ENCODE data around the gene TCF4. TPM values are rescaled to one million over a fixed set of nuclear protein-coding genes. Genes with fewer than 3 reads are reported as not detected.

TCF4 gene
- total RNA-seq, 1 donor from 2014 or later: 175 TPM

DNA sequence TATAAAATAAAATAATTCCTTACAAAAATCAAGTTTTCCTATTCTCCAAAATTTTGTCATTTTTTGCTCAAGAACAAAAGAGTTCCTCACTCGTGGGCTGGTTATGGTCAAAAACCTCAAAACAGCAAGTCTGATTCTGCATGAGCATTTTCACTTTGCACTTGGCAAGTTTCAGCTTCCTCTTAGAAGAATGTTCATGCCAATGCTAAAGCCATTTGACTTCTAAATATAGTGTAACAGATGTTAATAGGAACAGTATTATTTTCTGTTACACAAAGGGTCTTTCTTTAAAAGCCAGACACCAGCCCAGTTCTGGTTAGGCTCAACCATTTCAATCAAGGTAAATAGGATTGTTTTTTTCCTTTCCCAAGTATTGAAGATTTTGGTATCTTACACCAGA, 367.5 kb downstream of the TCF4 start:
- Mint-ChIP-seq H3K27ac (ENCODE audit: unreplicated experiment) (no peak overlapping the region), H3K27me3 (ENCODE audit: unreplicated experiment) (peaks cover 2% of the 10 kb centered on the region), H3K4me3 (ENCODE audit: unreplicated experiment) (no peak overlapping the region), H3K9me3 (ENCODE audit: unreplicated experiment) (no peaks in the 10 kb centered on the region), H3K4me1 (ENCODE audit: unreplicated experiment) (peaks cover 5% of the 10 kb centered on the region), H3K36me3 (ENCODE audit: low read depth, unreplicated experiment) (peaks cover 4% of the 10 kb centered on the region)
- DNase-seq (ENCODE audit: low spot score): no peak
- TF ChIP-seq, protein P1, sequence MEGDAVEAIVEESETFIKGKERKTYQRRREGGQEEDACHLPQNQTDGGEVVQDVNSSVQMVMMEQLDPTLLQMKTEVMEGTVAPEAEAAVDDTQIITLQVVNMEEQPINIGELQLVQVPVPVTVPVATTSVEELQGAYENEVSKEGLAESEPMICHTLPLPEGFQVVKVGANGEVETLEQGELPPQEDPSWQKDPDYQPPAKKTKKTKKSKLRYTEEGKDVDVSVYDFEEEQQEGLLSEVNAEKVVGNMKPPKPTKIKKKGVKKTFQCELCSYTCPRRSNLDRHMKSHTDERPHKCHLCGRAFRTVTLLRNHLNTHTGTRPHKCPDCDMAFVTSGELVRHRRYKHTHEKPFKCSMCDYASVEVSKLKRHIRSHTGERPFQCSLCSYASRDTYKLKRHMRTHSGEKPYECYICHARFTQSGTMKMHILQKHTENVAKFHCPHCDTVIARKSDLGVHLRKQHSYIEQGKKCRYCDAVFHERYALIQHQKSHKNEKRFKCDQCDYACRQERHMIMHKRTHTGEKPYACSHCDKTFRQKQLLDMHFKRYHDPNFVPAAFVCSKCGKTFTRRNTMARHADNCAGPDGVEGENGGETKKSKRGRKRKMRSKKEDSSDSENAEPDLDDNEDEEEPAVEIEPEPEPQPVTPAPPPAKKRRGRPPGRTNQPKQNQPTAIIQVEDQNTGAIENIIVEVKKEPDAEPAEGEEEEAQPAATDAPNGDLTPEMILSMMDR (IDR thresholded peaks at IDR 0.05; ENCODE audit: unreplicated experiment): no peak

DNA sequence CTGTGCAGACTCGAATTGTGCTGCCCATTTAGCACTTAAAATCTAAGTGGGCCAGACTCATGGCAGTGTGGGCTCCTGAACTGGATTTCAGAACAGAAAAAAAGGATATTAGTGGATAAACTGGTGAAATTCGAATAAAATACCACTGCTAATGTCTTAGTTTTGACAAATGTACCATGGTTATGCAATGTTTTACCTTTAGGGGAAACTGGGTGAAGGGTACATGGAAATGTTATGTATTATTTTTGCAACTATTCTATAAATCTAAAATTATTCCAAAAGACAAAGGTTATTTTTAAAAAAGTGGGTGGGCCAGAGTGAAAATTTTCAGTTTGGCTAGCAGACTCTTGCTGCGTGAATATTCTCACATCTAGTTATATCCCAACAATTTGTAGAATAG, 368.2 kb downstream of the TCF4 start:
- no peak overlapping the region for H3K27ac Mint-ChIP-seq (ENCODE audit: unreplicated experiment)
- H3K36me3 Mint-ChIP-seq (ENCODE audit: low read depth, unreplicated experiment): peaks cover 4% of the 10 kb centered on the region
- H3K4me3 Mint-ChIP-seq (ENCODE audit: unreplicated experiment): no peak overlapping the region
- no peaks in the 10 kb centered on the region for H3K9me3 Mint-ChIP-seq (ENCODE audit: unreplicated experiment)
- DNase-seq (ENCODE audit: low spot score): no peak
- peaks cover 5% of the 10 kb centered on the region for H3K4me1 Mint-ChIP-seq (ENCODE audit: unreplicated experiment)
- TF ChIP-seq, protein P1 (IDR thresholded peaks at IDR 0.05; ENCODE audit: unreplicated experiment): no peak
- peaks cover 4% of the 10 kb centered on the region for H3K27me3 Mint-ChIP-seq (ENCODE audit: unreplicated experiment)

DNA sequence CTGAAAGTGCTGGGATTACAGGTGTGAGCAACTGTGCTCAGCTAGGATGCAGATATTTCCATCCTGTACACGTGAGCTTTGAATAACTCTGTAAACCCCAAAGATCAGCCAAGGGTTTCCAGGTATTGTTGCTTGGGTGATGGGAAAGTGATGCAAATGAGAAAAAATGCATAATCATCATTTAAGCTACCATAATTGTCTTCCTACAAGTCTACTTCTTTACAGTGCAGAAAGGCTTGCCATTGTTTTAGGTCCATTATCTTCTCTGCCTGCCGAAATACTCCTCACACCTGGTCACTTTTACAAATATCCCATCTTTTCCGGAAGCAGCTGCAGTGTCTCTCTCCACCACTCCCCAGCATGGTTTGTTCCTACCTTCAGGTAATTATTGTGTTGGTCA, 368.9 kb downstream of the TCF4 start:
- Mint-ChIP-seq H3K36me3 (ENCODE audit: low read depth, unreplicated experiment) (no peaks in the 10 kb centered on the region), H3K27me3 (ENCODE audit: unreplicated experiment) (peaks cover 4% of the 10 kb centered on the region), H3K4me1 (ENCODE audit: unreplicated experiment) (peaks cover 5% of the 10 kb centered on the region), H3K9me3 (ENCODE audit: unreplicated experiment) (no peaks in the 10 kb centered on the region), H3K4me3 (ENCODE audit: unreplicated experiment) (no peak overlapping the region), H3K27ac (ENCODE audit: unreplicated experiment) (peak overlapping the region; percentile 70)
- no peak for DNase-seq (ENCODE audit: low spot score)
- TF ChIP-seq, protein P1 (IDR thresholded peaks at IDR 0.05; ENCODE audit: unreplicated experiment): no peak

DNA sequence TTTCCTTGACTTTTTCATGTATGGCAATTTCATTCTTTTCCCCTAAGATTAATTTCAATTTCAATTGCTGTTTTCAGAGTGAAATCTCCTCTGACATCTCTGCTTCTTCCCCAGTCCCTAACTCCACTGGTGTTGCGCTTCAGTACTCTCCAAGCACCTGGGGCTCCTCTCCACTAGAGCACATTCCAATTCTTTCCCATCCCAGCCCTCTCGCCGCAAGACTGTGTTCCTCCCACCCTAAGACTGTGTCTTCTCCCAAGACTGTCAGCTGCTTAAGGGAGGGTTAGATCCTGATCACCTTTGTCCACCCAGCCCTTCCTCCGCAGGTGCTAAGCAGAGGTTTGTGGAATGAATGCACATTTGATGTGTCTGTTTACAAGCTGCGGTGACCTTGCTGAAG, 373.0 kb downstream of the TCF4 start:
- Mint-ChIP-seq H3K9me3 (ENCODE audit: unreplicated experiment) (no peaks in the 10 kb centered on the region), H3K4me3 (ENCODE audit: unreplicated experiment) (no peak overlapping the region), H3K4me1 (ENCODE audit: unreplicated experiment) (peaks cover 5% of the 10 kb centered on the region), H3K36me3 (ENCODE audit: low read depth, unreplicated experiment) (no peaks in the 10 kb centered on the region), H3K27me3 (ENCODE audit: unreplicated experiment) (peaks cover 4% of the 10 kb centered on the region), H3K27ac (ENCODE audit: unreplicated experiment) (no peak overlapping the region)
- TF ChIP-seq, protein P1 (IDR thresholded peaks at IDR 0.05; ENCODE audit: unreplicated experiment): no peak
- no peak for DNase-seq (ENCODE audit: low spot score)

DNA sequence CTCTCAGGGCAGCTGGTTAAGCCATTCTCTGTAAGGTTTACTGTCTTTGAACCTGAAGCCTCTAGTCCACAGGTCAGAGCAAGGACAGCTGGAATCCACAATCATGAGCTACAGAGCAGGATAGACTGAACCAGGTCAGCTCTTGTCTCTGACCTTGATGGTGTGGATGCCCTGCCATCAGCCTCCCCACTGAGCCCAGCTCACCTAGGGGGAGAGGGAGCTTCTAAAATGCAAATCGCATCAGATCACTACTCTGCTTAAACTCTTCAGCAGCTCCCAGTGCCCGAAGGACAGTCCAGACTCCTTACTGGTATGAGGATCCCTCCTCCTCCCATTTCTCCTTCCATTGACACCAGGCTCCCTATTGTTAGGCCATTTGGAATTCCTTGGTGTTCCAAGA, 373.5 kb downstream of the TCF4 start:
- Mint-ChIP-seq H3K27me3 (ENCODE audit: unreplicated experiment) (peaks cover 4% of the 10 kb centered on the region), H3K4me1 (ENCODE audit: unreplicated experiment) (peaks cover 5% of the 10 kb centered on the region), H3K36me3 (ENCODE audit: low read depth, unreplicated experiment) (no peaks in the 10 kb centered on the region), H3K9me3 (ENCODE audit: unreplicated experiment) (no peaks in the 10 kb centered on the region), H3K27ac (ENCODE audit: unreplicated experiment) (no peak overlapping the region), H3K4me3 (ENCODE audit: unreplicated experiment) (no peak overlapping the region)
- no peak for DNase-seq (ENCODE audit: low spot score)
- TF ChIP-seq, protein P1 (IDR thresholded peaks at IDR 0.05; ENCODE audit: unreplicated experiment): no peak

Measured in endothelial cell (in vitro differentiated cells).